Activated naive CD8-positive, alpha-beta T cell treated with anti-CD3 and anti-CD28 coated beads, Interleukin-2, amount 50 U/mL, for 24 hours (primary cell): ENCODE measurements around the gene RNF208.
A peak's percentile ranks its signal among the peaks of the same experiment; 100 is the strongest.

Experiments used
- ATAC-seq: fragments of 150-1000 bp; cut with Tn5 transposase; one replicate; pipeline ENCODE4 v1.10.0; 2021
- DNase-seq: peaks from one replicate; pipeline ENCODE4 v3.0.0; 2021
- H3K27ac Mint-ChIP-seq: one replicate; pipeline ENCODE4 v1.8.0; 2021; ENCODE audit warnings: mild to moderate bottlenecking, mixed read lengths
- H3K27me3 Mint-ChIP-seq: one replicate; pipeline ENCODE4 v1.8.0; 2021; ENCODE audit warnings: mixed read lengths
- H3K36me3 Mint-ChIP-seq: one replicate; pipeline ENCODE4 v1.8.0; 2021; ENCODE audit warnings: low read depth, mixed read lengths
- H3K4me1 Mint-ChIP-seq: one replicate; pipeline ENCODE4 v1.8.0; 2021; ENCODE audit warnings: mixed read lengths
- H3K4me3 Mint-ChIP-seq: one replicate; pipeline ENCODE4 v1.8.0; 2021; ENCODE audit warnings: mild to moderate bottlenecking, moderate library complexity, mixed read lengths
- H3K9me3 Mint-ChIP-seq: one replicate; pipeline ENCODE4 v1.8.0; 2021; ENCODE audit warnings: mixed read lengths

RNF208 gene

GRCh38 chr9:137192859-137193258, 29.2 kb downstream of the RNF208 start:
- Mint-ChIP-seq H3K27ac (no peak overlapping the region), H3K27me3 (no peaks in the 10 kb centered on the region), H3K4me1 (peaks cover 21% of the 10 kb centered on the region), H3K9me3 (no peaks in the 10 kb centered on the region), H3K4me3 (no peak overlapping the region), H3K36me3 (peaks cover 7% of the 10 kb centered on the region)
- no peak for DNase-seq
- ATAC-seq = no peak

GRCh38 chr9:137192448-137192780, 29.6 kb downstream of the RNF208 start:
- peaks cover 7% of the 10 kb centered on the region for H3K36me3 Mint-ChIP-seq
- no peak overlapping the region for H3K4me3 Mint-ChIP-seq
- ATAC-seq = no peak
- no peaks in the 10 kb centered on the region for H3K9me3 Mint-ChIP-seq
- no peak for DNase-seq
- no peak overlapping the region for H3K27ac Mint-ChIP-seq
- H3K27me3 Mint-ChIP-seq = no peaks in the 10 kb centered on the region
- H3K4me1 Mint-ChIP-seq = peaks cover 25% of the 10 kb centered on the region

- no peak overlapping the region for H3K4me3 Mint-ChIP-seq
- peaks cover 7% of the 10 kb centered on the region for H3K36me3 Mint-ChIP-seq
- ATAC-seq (no peak), DNase-seq (no peak)
- peaks cover 30% of the 10 kb centered on the region for H3K4me1 Mint-ChIP-seq
- no peaks in the 10 kb centered on the region for H3K9me3 Mint-ChIP-seq
- no peak overlapping the region for H3K27ac Mint-ChIP-seq
- H3K27me3 Mint-ChIP-seq = no peaks in the 10 kb centered on the region
Measured at GRCh38 chr9:137191691-137192447, 30.2 kb downstream of the RNF208 start.

GRCh38 chr9:137191245-137191644, 30.8 kb downstream of the RNF208 start:
- no peaks in the 10 kb centered on the region for H3K27me3 Mint-ChIP-seq
- H3K9me3 Mint-ChIP-seq = no peaks in the 10 kb centered on the region
- peaks cover 7% of the 10 kb centered on the region for H3K36me3 Mint-ChIP-seq
- H3K4me1 Mint-ChIP-seq = peaks cover 36% of the 10 kb centered on the region
- ATAC-seq (no peak), DNase-seq (no peak)
- H3K27ac Mint-ChIP-seq = no peak overlapping the region
- H3K4me3 Mint-ChIP-seq = no peak overlapping the region

GRCh38 chr9:137190315-137190856, 31.7 kb downstream of the RNF208 start:
- no peak overlapping the region for H3K27ac Mint-ChIP-seq
- H3K4me1 Mint-ChIP-seq = peaks cover 38% of the 10 kb centered on the region
- H3K4me3 Mint-ChIP-seq = peak overlapping the region; percentile 92
- ATAC-seq (no peak), DNase-seq (no peak)
- peaks cover 7% of the 10 kb centered on the region for H3K36me3 Mint-ChIP-seq
- no peaks in the 10 kb centered on the region for H3K27me3 Mint-ChIP-seq
- H3K9me3 Mint-ChIP-seq = no peaks in the 10 kb centered on the region

- Mint-ChIP-seq H3K4me3 (peak overlapping the region; percentile 92), H3K9me3 (no peaks in the 10 kb centered on the region), H3K27ac (peak overlapping the region; percentile 91), H3K36me3 (peaks cover 7% of the 10 kb centered on the region), H3K27me3 (no peaks in the 10 kb centered on the region), H3K4me1 (peaks cover 38% of the 10 kb centered on the region)
- ATAC-seq (peak; percentile 2), DNase-seq (no peak)
Measured at GRCh38 chr9:137189297-137190295, 32.4 kb downstream of the RNF208 start.

GRCh38 chr9:137188490-137189296, 33.3 kb downstream of the RNF208 start, which contains the start of the genes ANAPC2 and SSNA1:
TSS of gene ANAPC2 (minus strand) at chr9:137188560. CDS start at chr9:137188532, 28 bp downstream.
TSS of gene SSNA1 (plus strand) at chr9:137188676. CDS start at chr9:137188727, 51 bp downstream.
- ATAC-seq (peak; percentile 85), DNase-seq (peak; percentile 97)
- peaks cover 38% of the 10 kb centered on the region for H3K4me1 Mint-ChIP-seq
- no peaks in the 10 kb centered on the region for H3K27me3 Mint-ChIP-seq
- H3K27ac Mint-ChIP-seq = peak within 1 kb of the TSS; percentile 91
- H3K36me3 Mint-ChIP-seq = peaks cover 7% of the 10 kb centered on the region
- no peaks in the 10 kb centered on the region for H3K9me3 Mint-ChIP-seq
- H3K4me3 Mint-ChIP-seq = peak within 1 kb of the TSS; percentile 92

GRCh38 chr9:137188086-137188489, 34.0 kb downstream of the RNF208 start:
- H3K9me3 Mint-ChIP-seq = no peaks in the 10 kb centered on the region
- peaks cover 11% of the 10 kb centered on the region for H3K36me3 Mint-ChIP-seq
- peak overlapping the region; percentile 89 for H3K27ac Mint-ChIP-seq
- DNase-seq = no peak
- no peak for ATAC-seq
- H3K27me3 Mint-ChIP-seq = no peaks in the 10 kb centered on the region
- H3K4me1 Mint-ChIP-seq = peaks cover 38% of the 10 kb centered on the region
- H3K4me3 Mint-ChIP-seq = peak overlapping the region; percentile 92

- Mint-ChIP-seq H3K27me3 (no peaks in the 10 kb centered on the region), H3K36me3 (peaks cover 11% of the 10 kb centered on the region), H3K27ac (peak overlapping the region; percentile 89), H3K9me3 (no peaks in the 10 kb centered on the region), H3K4me1 (peaks cover 38% of the 10 kb centered on the region), H3K4me3 (peak overlapping the region; percentile 92)
- no peak for ATAC-seq
- DNase-seq = no peak
Measured at GRCh38 chr9:137187386-137187785, 34.7 kb downstream of the RNF208 start.

- ATAC-seq = no peak
- no peak for DNase-seq
- H3K27me3 Mint-ChIP-seq = no peaks in the 10 kb centered on the region
- H3K27ac Mint-ChIP-seq = no peak overlapping the region
- H3K9me3 Mint-ChIP-seq = no peaks in the 10 kb centered on the region
- H3K4me3 Mint-ChIP-seq = peak overlapping the region; percentile 92
- peaks cover 15% of the 10 kb centered on the region for H3K36me3 Mint-ChIP-seq
- H3K4me1 Mint-ChIP-seq = peaks cover 38% of the 10 kb centered on the region
Measured at GRCh38 chr9:137186385-137186784, 35.7 kb downstream of the RNF208 start.

- peaks cover 13% of the 10 kb centered on the region for H3K36me3 Mint-ChIP-seq
- ATAC-seq (no peak), DNase-seq (no peak)
- H3K27me3 Mint-ChIP-seq = no peaks in the 10 kb centered on the region
- no peak overlapping the region for H3K27ac Mint-ChIP-seq
- no peaks in the 10 kb centered on the region for H3K9me3 Mint-ChIP-seq
- no peak overlapping the region for H3K4me3 Mint-ChIP-seq
- H3K4me1 Mint-ChIP-seq = peaks cover 37% of the 10 kb centered on the region
Measured at GRCh38 chr9:137185921-137186320, 36.1 kb downstream of the RNF208 start.

- Mint-ChIP-seq H3K27ac (no peak overlapping the region), H3K36me3 (peaks cover 9% of the 10 kb centered on the region), H3K27me3 (no peaks in the 10 kb centered on the region), H3K4me3 (no peak overlapping the region), H3K4me1 (peaks cover 31% of the 10 kb centered on the region), H3K9me3 (no peaks in the 10 kb centered on the region)
- no peak for ATAC-seq
- DNase-seq = no peak
Measured at GRCh38 chr9:137184881-137185660, 37.0 kb downstream of the RNF208 start.

- ATAC-seq = no peak
- DNase-seq = no peak
- no peaks in the 10 kb centered on the region for H3K27me3 Mint-ChIP-seq
- H3K4me1 Mint-ChIP-seq = peaks cover 21% of the 10 kb centered on the region
- no peak overlapping the region for H3K4me3 Mint-ChIP-seq
- no peak overlapping the region for H3K27ac Mint-ChIP-seq
- no peaks in the 10 kb centered on the region for H3K9me3 Mint-ChIP-seq
- H3K36me3 Mint-ChIP-seq = peaks cover 11% of the 10 kb centered on the region
Measured at GRCh38 chr9:137183980-137184595, 38.0 kb downstream of the RNF208 start.
